HEK293 (cell line): Measurements from ENCODE around the gene TNN.

ENCODE experiments used
- IKZF3 ChIP-seq: fragments of 450-650 bp; IDR thresholded peaks from 2 replicates; pipeline ENCODE4 v1.5.0; 2018; ENCODE audit warnings: missing biosample characterization, mild to moderate bottlenecking, missing genetic modification characterization, moderate library complexity
- MZF1 ChIP-seq: fragments of 450-650 bp; formaldehyde crosslinking; IDR thresholded peaks from 2 replicates; pipeline ENCODE4 v1.5.1; 2017; ENCODE audit warnings: missing biosample characterization, missing genetic modification characterization, borderline replicate concordance
- RBAK ChIP-seq: fragments of 450-650 bp; formaldehyde crosslinking; IDR thresholded peaks from 2 replicates; pipeline ENCODE4 v1.5.1; 2016; ENCODE audit warnings: missing biosample characterization, missing genetic modification characterization
- SP3 ChIP-seq: fragments of 450-650 bp; formaldehyde crosslinking; IDR thresholded peaks from 2 replicates; pipeline ENCODE4 v1.5.1; 2016; ENCODE audit warnings: missing biosample characterization, missing genetic modification characterization
- TCF7L2 ChIP-seq: IDR thresholded peaks from 2 replicates; pipeline ENCODE4 v1.6.1; 2011; ENCODE audit warnings: low read depth, mild to moderate bottlenecking, inconsistent platforms, low read length, moderate library complexity, borderline replicate concordance
- YY2 ChIP-seq: fragments of 450-650 bp; formaldehyde crosslinking; IDR thresholded peaks from 2 replicates; pipeline ENCODE4 v1.5.1; 2016; ENCODE audit warnings: missing biosample characterization, missing genetic modification characterization
- ZNF140 ChIP-seq: fragments of 450-650 bp; formaldehyde crosslinking; IDR thresholded peaks from 2 replicates; pipeline ENCODE4 v1.5.1; 2016; ENCODE audit warnings: missing biosample characterization, missing genetic modification characterization
- ZNF175 ChIP-seq: fragments of 450-650 bp; formaldehyde crosslinking; IDR thresholded peaks from 2 replicates; pipeline ENCODE4 v1.5.1; 2016; ENCODE audit warnings: missing biosample characterization, missing genetic modification characterization
- ZNF292 ChIP-seq: fragments of 450-650 bp; formaldehyde crosslinking; IDR thresholded peaks from 2 replicates; pipeline ENCODE4 v1.5.1; 2016; ENCODE audit warnings: low read depth, missing biosample characterization, missing genetic modification characterization, borderline replicate concordance
- ZNF302 ChIP-seq: fragments of 450-650 bp; formaldehyde crosslinking; IDR thresholded peaks from 2 replicates; pipeline ENCODE4 v1.5.1; 2016; ENCODE audit warnings: missing biosample characterization, missing genetic modification characterization, low read depth
- ZNF354C ChIP-seq: fragments of 450-650 bp; formaldehyde crosslinking; IDR thresholded peaks from 2 replicates; pipeline ENCODE4 v1.5.1; 2016; ENCODE audit warnings: missing biosample characterization, missing genetic modification characterization, low read depth, borderline replicate concordance
- ZNF394 ChIP-seq: fragments of 450-650 bp; formaldehyde crosslinking; IDR thresholded peaks from 2 replicates; pipeline ENCODE4 v1.5.1; 2016; ENCODE audit warnings: missing biosample characterization, missing genetic modification characterization, mild to moderate bottlenecking, moderate library complexity, borderline replicate concordance
- ZNF510 ChIP-seq: fragments of 450-650 bp; formaldehyde crosslinking; IDR thresholded peaks from 2 replicates; pipeline ENCODE4 v1.5.1; 2018; ENCODE audit warnings: mild to moderate bottlenecking, missing genetic modification characterization, missing biosample characterization; ENCODE audit not compliant: insufficient replicate concordance
- ZNF623 ChIP-seq: fragments of 450-650 bp; formaldehyde crosslinking; IDR thresholded peaks from 2 replicates; pipeline ENCODE4 v1.5.1; 2016; ENCODE audit warnings: missing biosample characterization, missing genetic modification characterization
- ZNF785 ChIP-seq: fragments of 450-650 bp; formaldehyde crosslinking; IDR thresholded peaks from 2 replicates; pipeline ENCODE4 v1.5.1; 2016; ENCODE audit warnings: missing biosample characterization, missing genetic modification characterization
- ZNF792 ChIP-seq: fragments of 450-650 bp; formaldehyde crosslinking; IDR thresholded peaks from 2 replicates; pipeline ENCODE4 v1.5.1; 2016; ENCODE audit warnings: missing biosample characterization, missing genetic modification characterization
- ZSCAN23 ChIP-seq: fragments of 450-650 bp; formaldehyde crosslinking; IDR thresholded peaks from 2 replicates; pipeline ENCODE4 v1.5.1; 2016; ENCODE audit warnings: missing biosample characterization, missing genetic modification characterization
- ZSCAN30 ChIP-seq: fragments of 450-650 bp; IDR thresholded peaks from 2 replicates; pipeline ENCODE4 v1.5.1; 2018; ENCODE audit warnings: missing biosample characterization, mild to moderate bottlenecking, missing genetic modification characterization, moderate library complexity
- TF ChIP-seq, protein P1 (sequence below): fragments of 450-650 bp; IDR thresholded peaks from 2 replicates; pipeline ENCODE4 v1.5.1; 2018; ENCODE audit warnings: missing biosample characterization, missing genetic modification characterization
- TF ChIP-seq, protein P2 (sequence below): fragments of 450-650 bp; formaldehyde crosslinking; IDR thresholded peaks from 2 replicates; pipeline ENCODE4 v1.5.1; 2016; ENCODE audit warnings: missing biosample characterization, missing genetic modification characterization
- TF ChIP-seq, protein P3 (sequence below): fragments of 450-650 bp; formaldehyde crosslinking; IDR thresholded peaks from 2 replicates; pipeline ENCODE4 v1.5.1; 2016; ENCODE audit warnings: missing biosample characterization, missing genetic modification characterization
- TF ChIP-seq, protein P4 (sequence below): fragments of 450-650 bp; formaldehyde crosslinking; IDR thresholded peaks from 2 replicates; pipeline ENCODE4 v1.5.1; 2016; ENCODE audit warnings: missing biosample characterization, missing genetic modification characterization
- TF ChIP-seq, protein P5 (sequence below): fragments of 450-650 bp; formaldehyde crosslinking; IDR thresholded peaks from 2 replicates; pipeline ENCODE4 v1.5.1; 2016; ENCODE audit warnings: missing biosample characterization, missing genetic modification characterization
- TF ChIP-seq, protein P6 (sequence below): fragments of 450-650 bp; formaldehyde crosslinking; IDR thresholded peaks from 2 replicates; pipeline ENCODE4 v1.5.1; 2016; ENCODE audit warnings: missing biosample characterization, missing genetic modification characterization

The TNN gene

DNA sequence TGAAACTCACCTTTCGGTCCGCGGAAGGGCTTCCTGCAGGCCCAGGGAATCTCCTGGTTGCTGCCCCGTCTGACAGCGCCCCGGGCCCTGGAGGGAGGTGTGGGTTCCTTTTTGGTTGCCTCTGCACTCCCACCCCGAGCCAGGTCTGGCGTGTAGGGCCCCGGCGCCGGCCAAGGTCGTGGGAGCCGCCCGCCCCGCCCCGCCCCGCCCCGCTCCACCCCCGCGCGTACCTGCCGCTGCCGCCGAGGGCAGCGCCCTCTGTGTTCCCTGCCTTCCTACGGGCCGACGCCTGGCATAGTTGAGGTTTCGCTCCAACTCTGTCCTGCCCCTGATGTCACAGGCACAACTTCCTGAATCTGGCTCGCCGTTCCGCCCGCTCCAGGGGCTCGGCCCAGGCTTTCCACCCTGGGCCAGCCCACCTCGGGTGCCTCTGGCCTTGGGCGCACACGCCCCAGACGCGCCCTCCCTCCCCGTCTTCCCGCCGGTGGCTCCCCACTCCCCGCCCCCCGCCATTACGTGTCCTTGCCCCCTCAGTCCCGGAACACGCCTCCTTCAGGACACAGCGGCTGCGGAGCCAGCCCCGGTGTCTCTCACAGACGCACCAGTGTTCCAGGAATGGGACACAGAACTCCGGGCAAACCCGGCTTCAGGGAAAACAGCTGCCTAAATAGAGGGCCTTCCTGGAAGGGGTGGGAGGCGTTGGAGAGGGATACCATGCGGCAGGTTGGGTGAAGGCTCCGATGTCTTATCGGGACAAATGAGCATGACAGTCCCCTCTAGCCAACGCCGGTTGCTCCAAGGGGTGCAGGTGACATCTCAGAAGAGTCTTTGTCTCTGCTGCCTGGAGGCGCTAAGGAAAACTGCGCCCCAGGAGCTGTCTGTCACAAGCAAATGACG lies 125.2 kb downstream of the TNN start, which contains the start of gene KIAA0040 (continued):
- no peak for TF ChIP-seq ZNF354C (tag by site-specific recombination)
- no peak for TF ChIP-seq RBAK
- no peak for TF ChIP-seq ZSCAN23 (tag by site-specific recombination)
- TF ChIP-seq, protein P1, sequence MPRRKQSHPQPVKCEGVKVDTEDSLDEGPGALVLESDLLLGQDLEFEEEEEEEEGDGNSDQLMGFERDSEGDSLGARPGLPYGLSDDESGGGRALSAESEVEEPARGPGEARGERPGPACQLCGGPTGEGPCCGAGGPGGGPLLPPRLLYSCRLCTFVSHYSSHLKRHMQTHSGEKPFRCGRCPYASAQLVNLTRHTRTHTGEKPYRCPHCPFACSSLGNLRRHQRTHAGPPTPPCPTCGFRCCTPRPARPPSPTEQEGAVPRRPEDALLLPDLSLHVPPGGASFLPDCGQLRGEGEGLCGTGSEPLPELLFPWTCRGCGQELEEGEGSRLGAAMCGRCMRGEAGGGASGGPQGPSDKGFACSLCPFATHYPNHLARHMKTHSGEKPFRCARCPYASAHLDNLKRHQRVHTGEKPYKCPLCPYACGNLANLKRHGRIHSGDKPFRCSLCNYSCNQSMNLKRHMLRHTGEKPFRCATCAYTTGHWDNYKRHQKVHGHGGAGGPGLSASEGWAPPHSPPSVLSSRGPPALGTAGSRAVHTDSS (tag by site-specific recombination), result no peak
- TF ChIP-seq ZNF292 (tag by site-specific recombination), result no peak
- TF ChIP-seq, protein P2, sequence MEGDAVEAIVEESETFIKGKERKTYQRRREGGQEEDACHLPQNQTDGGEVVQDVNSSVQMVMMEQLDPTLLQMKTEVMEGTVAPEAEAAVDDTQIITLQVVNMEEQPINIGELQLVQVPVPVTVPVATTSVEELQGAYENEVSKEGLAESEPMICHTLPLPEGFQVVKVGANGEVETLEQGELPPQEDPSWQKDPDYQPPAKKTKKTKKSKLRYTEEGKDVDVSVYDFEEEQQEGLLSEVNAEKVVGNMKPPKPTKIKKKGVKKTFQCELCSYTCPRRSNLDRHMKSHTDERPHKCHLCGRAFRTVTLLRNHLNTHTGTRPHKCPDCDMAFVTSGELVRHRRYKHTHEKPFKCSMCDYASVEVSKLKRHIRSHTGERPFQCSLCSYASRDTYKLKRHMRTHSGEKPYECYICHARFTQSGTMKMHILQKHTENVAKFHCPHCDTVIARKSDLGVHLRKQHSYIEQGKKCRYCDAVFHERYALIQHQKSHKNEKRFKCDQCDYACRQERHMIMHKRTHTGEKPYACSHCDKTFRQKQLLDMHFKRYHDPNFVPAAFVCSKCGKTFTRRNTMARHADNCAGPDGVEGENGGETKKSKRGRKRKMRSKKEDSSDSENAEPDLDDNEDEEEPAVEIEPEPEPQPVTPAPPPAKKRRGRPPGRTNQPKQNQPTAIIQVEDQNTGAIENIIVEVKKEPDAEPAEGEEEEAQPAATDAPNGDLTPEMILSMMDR (tag by site-specific recombination), result 0 out of 2 replicates have a peak, but pooled peaks have one; percentile 41
- TF ChIP-seq, protein P3, sequence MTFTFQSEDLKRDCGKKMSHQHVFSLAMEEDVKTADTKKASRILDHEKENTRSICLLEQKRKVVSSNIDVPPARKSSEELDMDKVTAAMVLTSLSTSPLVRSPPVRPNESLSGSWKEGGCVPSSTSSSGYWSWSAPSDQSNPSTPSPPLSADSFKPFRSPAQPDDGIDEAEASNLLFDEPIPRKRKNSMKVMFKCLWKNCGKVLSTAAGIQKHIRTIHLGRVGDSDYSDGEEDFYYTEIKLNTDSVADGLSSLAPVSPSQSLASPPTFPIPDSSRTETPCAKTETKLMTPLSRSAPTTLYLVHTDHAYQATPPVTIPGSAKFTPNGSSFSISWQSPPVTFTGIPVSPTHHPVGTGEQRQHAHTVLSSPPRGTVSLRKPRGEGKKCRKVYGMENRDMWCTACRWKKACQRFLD, result no peak
- TF ChIP-seq ZNF785 (tag by site-specific recombination), result no peak
- no peak for TF ChIP-seq ZNF302 (tag by site-specific recombination)
- no peak for TF ChIP-seq TCF7L2
- TF ChIP-seq, protein P4, sequence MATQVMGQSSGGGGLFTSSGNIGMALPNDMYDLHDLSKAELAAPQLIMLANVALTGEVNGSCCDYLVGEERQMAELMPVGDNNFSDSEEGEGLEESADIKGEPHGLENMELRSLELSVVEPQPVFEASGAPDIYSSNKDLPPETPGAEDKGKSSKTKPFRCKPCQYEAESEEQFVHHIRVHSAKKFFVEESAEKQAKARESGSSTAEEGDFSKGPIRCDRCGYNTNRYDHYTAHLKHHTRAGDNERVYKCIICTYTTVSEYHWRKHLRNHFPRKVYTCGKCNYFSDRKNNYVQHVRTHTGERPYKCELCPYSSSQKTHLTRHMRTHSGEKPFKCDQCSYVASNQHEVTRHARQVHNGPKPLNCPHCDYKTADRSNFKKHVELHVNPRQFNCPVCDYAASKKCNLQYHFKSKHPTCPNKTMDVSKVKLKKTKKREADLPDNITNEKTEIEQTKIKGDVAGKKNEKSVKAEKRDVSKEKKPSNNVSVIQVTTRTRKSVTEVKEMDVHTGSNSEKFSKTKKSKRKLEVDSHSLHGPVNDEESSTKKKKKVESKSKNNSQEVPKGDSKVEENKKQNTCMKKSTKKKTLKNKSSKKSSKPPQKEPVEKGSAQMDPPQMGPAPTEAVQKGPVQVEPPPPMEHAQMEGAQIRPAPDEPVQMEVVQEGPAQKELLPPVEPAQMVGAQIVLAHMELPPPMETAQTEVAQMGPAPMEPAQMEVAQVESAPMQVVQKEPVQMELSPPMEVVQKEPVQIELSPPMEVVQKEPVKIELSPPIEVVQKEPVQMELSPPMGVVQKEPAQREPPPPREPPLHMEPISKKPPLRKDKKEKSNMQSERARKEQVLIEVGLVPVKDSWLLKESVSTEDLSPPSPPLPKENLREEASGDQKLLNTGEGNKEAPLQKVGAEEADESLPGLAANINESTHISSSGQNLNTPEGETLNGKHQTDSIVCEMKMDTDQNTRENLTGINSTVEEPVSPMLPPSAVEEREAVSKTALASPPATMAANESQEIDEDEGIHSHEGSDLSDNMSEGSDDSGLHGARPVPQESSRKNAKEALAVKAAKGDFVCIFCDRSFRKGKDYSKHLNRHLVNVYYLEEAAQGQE (tag by site-specific recombination), result no peak
- TF ChIP-seq ZSCAN30 (tag by site-specific recombination), result no peak
- TF ChIP-seq IKZF3 (tag by site-specific recombination), result peak; percentile 13; the same call in 1 of the 2 replicates
- TF ChIP-seq ZNF175, result no peak
- TF ChIP-seq, protein P5, sequence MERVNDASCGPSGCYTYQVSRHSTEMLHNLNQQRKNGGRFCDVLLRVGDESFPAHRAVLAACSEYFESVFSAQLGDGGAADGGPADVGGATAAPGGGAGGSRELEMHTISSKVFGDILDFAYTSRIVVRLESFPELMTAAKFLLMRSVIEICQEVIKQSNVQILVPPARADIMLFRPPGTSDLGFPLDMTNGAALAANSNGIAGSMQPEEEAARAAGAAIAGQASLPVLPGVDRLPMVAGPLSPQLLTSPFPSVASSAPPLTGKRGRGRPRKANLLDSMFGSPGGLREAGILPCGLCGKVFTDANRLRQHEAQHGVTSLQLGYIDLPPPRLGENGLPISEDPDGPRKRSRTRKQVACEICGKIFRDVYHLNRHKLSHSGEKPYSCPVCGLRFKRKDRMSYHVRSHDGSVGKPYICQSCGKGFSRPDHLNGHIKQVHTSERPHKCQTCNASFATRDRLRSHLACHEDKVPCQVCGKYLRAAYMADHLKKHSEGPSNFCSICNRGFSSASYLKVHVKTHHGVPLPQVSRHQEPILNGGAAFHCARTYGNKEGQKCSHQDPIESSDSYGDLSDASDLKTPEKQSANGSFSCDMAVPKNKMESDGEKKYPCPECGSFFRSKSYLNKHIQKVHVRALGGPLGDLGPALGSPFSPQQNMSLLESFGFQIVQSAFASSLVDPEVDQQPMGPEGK, result peak; percentile 89
- TF ChIP-seq MZF1 (tag by site-specific recombination), result no peak
- TF ChIP-seq ZNF792 (tag by site-specific recombination), result no peak
- peak; percentile 84 for TF ChIP-seq SP3 (tag by site-specific recombination)
- TF ChIP-seq ZNF510 (tag by site-specific recombination), result no peak
- no peak for TF ChIP-seq ZNF140 (tag by site-specific recombination)
- TF ChIP-seq ZNF623, result no peak
- TF ChIP-seq YY2 (tag by site-specific recombination), result 0 out of 2 replicates have a peak, but pooled peaks have one; percentile 25
- TF ChIP-seq, protein P6, sequence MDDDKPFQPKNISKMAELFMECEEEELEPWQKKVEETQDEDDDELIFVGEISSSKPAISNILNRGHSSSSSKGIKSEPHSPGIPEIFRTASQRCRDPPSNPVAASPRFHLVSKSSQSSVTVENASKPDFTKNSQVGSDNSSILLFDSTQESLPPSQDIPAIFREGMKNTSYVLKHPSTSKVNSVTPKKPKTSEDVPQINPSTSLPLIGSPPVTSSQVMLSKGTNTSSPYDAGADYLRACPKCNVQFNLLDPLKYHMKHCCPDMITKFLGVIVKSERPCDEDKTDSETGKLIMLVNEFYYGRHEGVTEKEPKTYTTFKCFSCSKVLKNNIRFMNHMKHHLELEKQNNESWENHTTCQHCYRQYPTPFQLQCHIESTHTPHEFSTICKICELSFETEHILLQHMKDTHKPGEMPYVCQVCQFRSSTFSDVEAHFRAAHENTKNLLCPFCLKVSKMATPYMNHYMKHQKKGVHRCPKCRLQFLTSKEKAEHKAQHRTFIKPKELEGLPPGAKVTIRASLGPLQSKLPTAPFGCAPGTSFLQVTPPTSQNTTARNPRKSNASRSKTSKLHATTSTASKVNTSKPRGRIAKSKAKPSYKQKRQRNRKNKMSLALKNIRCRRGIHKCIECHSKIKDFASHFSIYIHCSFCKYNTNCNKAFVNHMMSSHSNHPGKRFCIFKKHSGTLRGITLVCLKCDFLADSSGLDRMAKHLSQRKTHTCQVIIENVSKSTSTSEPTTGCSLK (tag by site-specific recombination), result no peak
- TF ChIP-seq ZNF394 (tag by site-specific recombination), result no peak
